Esophagus muscularis mucosa (tissue), 4 donors: ENCODE results near the gene KIF26B.

Source experiments
- EP300 ChIP-seq: sonication (generic); formaldehyde crosslinking; IDR thresholded peaks from one replicate; pipeline ENCODE4 v1.6.1; 2017; ENCODE audit warnings: antibody characterized with exemption
- POLR2A ChIP-seq: fragments of 450-650 bp; IDR thresholded peaks from one replicate; pipeline ENCODE4 v1.6.1; 2017; ENCODE audit warnings: antibody characterized with exemption, moderate library complexity, mild to moderate bottlenecking, low read depth
- POLR2AphosphoS5 ChIP-seq, 2 donors: sonication (generic); formaldehyde crosslinking; IDR thresholded peaks; one replicate each; pipeline ENCODE4 v1.6.1; 2017; ENCODE audit warnings: antibody characterized with exemption in 2 of 2
- TF ChIP-seq, protein P1 (sequence below), 3 experiments: fragments of 200-600 bp in 2 of 3; fragments of 450-650 bp in 1 of 3; sonication (generic) in 2 of 3; IDR thresholded peaks; one replicate each; pipeline ENCODE4 v1.5.1; 2017 to 2019; ENCODE audit warnings: antibody characterized with exemption in 3 of 3, mild to moderate bottlenecking in 2 of 3, moderate library complexity in 1 of 3

DNA sequence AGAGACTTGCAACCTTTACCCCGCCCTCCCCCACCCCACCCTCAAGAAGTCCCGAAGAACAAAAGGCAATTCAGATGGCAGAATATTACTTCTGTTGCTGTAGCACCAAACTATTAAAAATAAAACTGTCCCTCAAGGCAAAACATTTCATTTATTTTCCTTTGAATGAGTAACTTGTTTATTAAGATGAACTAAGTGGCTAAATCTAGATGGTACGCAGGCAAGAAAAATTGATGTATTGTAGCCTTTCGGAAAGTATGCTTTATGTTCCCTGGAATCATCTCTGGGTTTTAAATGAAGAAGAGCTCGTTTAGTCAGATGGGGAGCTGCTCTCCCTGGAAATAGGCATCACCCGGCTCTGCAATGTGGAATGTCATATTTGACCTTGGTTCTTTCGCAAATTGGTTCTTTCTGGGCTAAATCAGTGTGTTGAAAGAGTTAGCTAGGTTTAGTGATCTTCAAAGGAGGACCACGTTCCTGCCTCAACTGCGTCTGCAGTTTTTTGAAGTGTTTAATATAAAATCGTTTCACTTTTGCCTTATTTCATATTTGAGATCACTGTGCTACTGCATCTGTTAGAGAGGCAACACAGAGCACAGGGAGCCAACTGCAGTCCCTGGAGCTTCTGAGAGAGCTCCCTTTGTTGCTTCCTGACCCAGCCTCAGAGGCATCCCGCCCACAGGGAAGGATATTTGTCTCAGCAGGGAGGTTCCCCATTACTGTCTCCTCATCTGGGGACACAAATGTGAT, 61.8 kb downstream of the KIF26B start:
- TF ChIP-seq POLR2A = no peak
- TF ChIP-seq POLR2AphosphoS5 (IDR thresholded peaks at IDR 0.05) = no peak
- TF ChIP-seq, protein P1, sequence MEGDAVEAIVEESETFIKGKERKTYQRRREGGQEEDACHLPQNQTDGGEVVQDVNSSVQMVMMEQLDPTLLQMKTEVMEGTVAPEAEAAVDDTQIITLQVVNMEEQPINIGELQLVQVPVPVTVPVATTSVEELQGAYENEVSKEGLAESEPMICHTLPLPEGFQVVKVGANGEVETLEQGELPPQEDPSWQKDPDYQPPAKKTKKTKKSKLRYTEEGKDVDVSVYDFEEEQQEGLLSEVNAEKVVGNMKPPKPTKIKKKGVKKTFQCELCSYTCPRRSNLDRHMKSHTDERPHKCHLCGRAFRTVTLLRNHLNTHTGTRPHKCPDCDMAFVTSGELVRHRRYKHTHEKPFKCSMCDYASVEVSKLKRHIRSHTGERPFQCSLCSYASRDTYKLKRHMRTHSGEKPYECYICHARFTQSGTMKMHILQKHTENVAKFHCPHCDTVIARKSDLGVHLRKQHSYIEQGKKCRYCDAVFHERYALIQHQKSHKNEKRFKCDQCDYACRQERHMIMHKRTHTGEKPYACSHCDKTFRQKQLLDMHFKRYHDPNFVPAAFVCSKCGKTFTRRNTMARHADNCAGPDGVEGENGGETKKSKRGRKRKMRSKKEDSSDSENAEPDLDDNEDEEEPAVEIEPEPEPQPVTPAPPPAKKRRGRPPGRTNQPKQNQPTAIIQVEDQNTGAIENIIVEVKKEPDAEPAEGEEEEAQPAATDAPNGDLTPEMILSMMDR (IDR thresholded peaks at IDR 0.05) = no peak
- TF ChIP-seq EP300 = no peak
